ENCODE measurements around the gene UBE2D2. TPM values are rescaled to one million over a fixed set of nuclear protein-coding genes. Genes with fewer than 3 reads are reported as not detected.
"Not testable (repeated sequence)": the region's sequence is repeated elsewhere in the genome, so short reads cannot be mapped to it uniquely, and the experiment has no call there.

Gene UBE2D2
- 159 TPM for polyA plus RNA-seq (2013)

GRCh38 chr5:139560752-139561654 is at the start of gene UBE2D2:
Gene UBE2D2 (plus strand): TSS chr5:139561339. CDS start chr5:139561792, 453 bp downstream.
- WGBS (ENCODE audit: insufficient coverage): under 1% methylated on average over 78 of the region's 89 CpGs
- POLR2A ChIA-PET: interaction anchor here (0.5 to 1.9 kb wide), 11 partner anchors 9 to 1096 kb away, joined by 3 to 6 read pairs (median 5); partner anchors contain the start of genes EGR1 and STING1

GRCh38 chr5:139512786-139513390 is 48.3 kb upstream of the UBE2D2 start:
- H3K4me3 ChIP-seq (ENCODE audit: control insufficient read depth in 1 of 7, extremely low read depth in 1 of 7, insufficient read depth in 4 of 7, low read depth in 2 of 7, low read length in 6 of 7): no peak overlapping the region
- no peaks in the 10 kb centered on the region for H3K27me3 ChIP-seq (replicated peaks in 2 of 5; ENCODE audit: control insufficient read depth in 4 of 5, insufficient read depth in 5 of 5, low read length in 4 of 5)
- ChIA-PET POLR2A (interaction anchor here (0.6 to 1.7 kb wide), 6 partner anchors 30 to 94 kb away, joined by 4 to 7 read pairs (median 5); partner anchors contain the start of gene STING1), CTCF (interaction anchor here (0.8 to 14.5 kb wide), 26 partner anchors 9 to 121 kb away, joined by 3 to 359 read pairs (median 6); partner anchors contain the start of genes DNAJC18, ECSCR, PROB1 and SMIM33)
- no peaks in the 10 kb centered on the region for H3K36me3 ChIP-seq (ENCODE audit: control insufficient read depth in 4 of 4, insufficient read depth in 4 of 4, low read length in 3 of 4)
- peaks cover 2 to 35% (median 30%) of the 10 kb centered on the region in 4 experiments for H3K4me1 ChIP-seq (ENCODE audit: control extremely low read depth in 1 of 4, control insufficient read depth in 4 of 4, insufficient read depth in 4 of 4, low read length in 3 of 4)
- DNase-seq: peak; percentile 35 to 71 (median 65)
- 91% methylated on average over 6 of the region's 6 CpGs for WGBS (ENCODE audit: insufficient coverage)
- H3K9me3 ChIP-seq (ENCODE audit: control extremely low read depth in 1 of 5, control insufficient read depth in 4 of 5, insufficient read depth in 2 of 5, low read depth in 1 of 5, low read length in 4 of 5): peaks cover 0 to 5% (median 0%) of the 10 kb centered on the region in 5 experiments
- no peak overlapping the region for H3K27ac ChIP-seq (ENCODE audit: insufficient read depth in 1 of 2, low read depth in 1 of 2, low read length in 2 of 2, poor library complexity in 1 of 2, severe bottlenecking in 2 of 2)

More at GRCh38 chr5:139560752-139561654, at the start of gene UBE2D2:
- H3K36me3 ChIP-seq (ENCODE audit: control insufficient read depth in 4 of 4, insufficient read depth in 4 of 4, low read length in 3 of 4): peaks cover 0 to 4% (median 0%) of the 10 kb centered on the region in 4 experiments
- CTCF ChIA-PET: interaction anchor here (0.7 to 2.8 kb wide), 7 partner anchors 9 to 141 kb away, joined by 3 to 7 read pairs (median 5); no protein-coding TSS in a partner anchor
- no peaks in the 10 kb centered on the region for H3K9me3 ChIP-seq (ENCODE audit: control extremely low read depth in 1 of 5, control insufficient read depth in 4 of 5, insufficient read depth in 2 of 5, low read depth in 1 of 5, low read length in 4 of 5)
- H3K4me1 ChIP-seq (ENCODE audit: control extremely low read depth in 1 of 4, control insufficient read depth in 4 of 4, insufficient read depth in 4 of 4, low read length in 3 of 4): peaks cover 24 to 43% (median 38%) of the 10 kb centered on the region in 4 experiments
- peak within 1 kb of the TSS; percentile 85 to 93 for H3K27ac ChIP-seq (ENCODE audit: insufficient read depth in 1 of 2, low read depth in 1 of 2, low read length in 2 of 2, poor library complexity in 1 of 2, severe bottlenecking in 2 of 2)
- H3K4me3 ChIP-seq (ENCODE audit: control insufficient read depth in 1 of 7, extremely low read depth in 1 of 7, insufficient read depth in 4 of 7, low read depth in 2 of 7, low read length in 6 of 7): peak within 1 kb of the TSS; percentile 63 to 95 (median 91)
- peak; percentile 99 for DNase-seq
- no peaks in the 10 kb centered on the region for H3K27me3 ChIP-seq (replicated peaks in 2 of 5; ENCODE audit: control insufficient read depth in 4 of 5, insufficient read depth in 5 of 5, low read length in 4 of 5)

GRCh38 chr5:139513434-139513833 is 47.7 kb upstream of the UBE2D2 start:
- H3K4me3 ChIP-seq (ENCODE audit: control insufficient read depth in 1 of 7, extremely low read depth in 1 of 7, insufficient read depth in 4 of 7, low read depth in 2 of 7, low read length in 6 of 7); H3K27ac ChIP-seq (ENCODE audit: insufficient read depth in 1 of 2, low read depth in 1 of 2, low read length in 2 of 2, poor library complexity in 1 of 2, severe bottlenecking in 2 of 2); H3K9me3 ChIP-seq (ENCODE audit: control extremely low read depth in 1 of 5, control insufficient read depth in 4 of 5, insufficient read depth in 2 of 5, low read depth in 1 of 5, low read length in 4 of 5); H3K27me3 ChIP-seq (replicated peaks in 2 of 5; ENCODE audit: control insufficient read depth in 4 of 5, insufficient read depth in 5 of 5, low read length in 4 of 5); H3K36me3 ChIP-seq (ENCODE audit: control insufficient read depth in 4 of 4, insufficient read depth in 4 of 4, low read length in 3 of 4): not testable (repeated sequence)
- 86% methylated on average over 5 of the region's 5 CpGs for WGBS (ENCODE audit: insufficient coverage)
- DNase-seq: peak; percentile 81 to 85 (median 83)
- H3K4me1 ChIP-seq (ENCODE audit: control extremely low read depth in 1 of 4, control insufficient read depth in 4 of 4, insufficient read depth in 4 of 4, low read length in 3 of 4): peaks cover 2 to 39% (median 35%) of the 10 kb centered on the region in 4 experiments
- POLR2A ChIA-PET: interaction anchor here (0.6 to 1.3 kb wide), 5 partner anchors 31 to 94 kb away, joined by 4 to 7 read pairs (median 5); partner anchors contain the start of gene STING1
- CTCF ChIA-PET: interaction anchor here (0.8 to 14.5 kb wide), 28 partner anchors 10 to 122 kb away, joined by 3 to 359 read pairs (median 5); partner anchors contain the start of genes DNAJC18, ECSCR, PROB1 and SMIM33

GRCh38 chr5:139513852-139514485 is 47.2 kb upstream of the UBE2D2 start:
- 96% methylated on average over 5 of the region's 6 CpGs for WGBS (ENCODE audit: insufficient coverage)
- H3K9me3 ChIP-seq (ENCODE audit: control extremely low read depth in 1 of 5, control insufficient read depth in 4 of 5, insufficient read depth in 2 of 5, low read depth in 1 of 5, low read length in 4 of 5): peaks cover 0 to 5% (median 0%) of the 10 kb centered on the region in 5 experiments
- H3K36me3 ChIP-seq (ENCODE audit: control insufficient read depth in 4 of 4, insufficient read depth in 4 of 4, low read length in 3 of 4): no peaks in the 10 kb centered on the region
- POLR2A ChIA-PET: interaction anchor here (0.6 to 1.3 kb wide), 6 partner anchors 32 to 1455 kb away, joined by 3 to 7 read pairs (median 4); partner anchors contain the start of gene STING1
- peaks cover 2 to 40% (median 35%) of the 10 kb centered on the region in 4 experiments for H3K4me1 ChIP-seq (ENCODE audit: control extremely low read depth in 1 of 4, control insufficient read depth in 4 of 4, insufficient read depth in 4 of 4, low read length in 3 of 4)
- no peak for DNase-seq
- CTCF ChIA-PET: interaction anchor here (0.8 to 14.5 kb wide), 26 partner anchors 10 to 122 kb away, joined by 3 to 359 read pairs (median 6); partner anchors contain the start of genes DNAJC18, ECSCR, PROB1 and SMIM33
- no peaks in the 10 kb centered on the region for H3K27me3 ChIP-seq (replicated peaks in 2 of 5; ENCODE audit: control insufficient read depth in 4 of 5, insufficient read depth in 5 of 5, low read length in 4 of 5)
- H3K27ac ChIP-seq (ENCODE audit: insufficient read depth in 1 of 2, low read depth in 1 of 2, low read length in 2 of 2, poor library complexity in 1 of 2, severe bottlenecking in 2 of 2): no peak overlapping the region
- H3K4me3 ChIP-seq (ENCODE audit: control insufficient read depth in 1 of 7, extremely low read depth in 1 of 7, insufficient read depth in 4 of 7, low read depth in 2 of 7, low read length in 6 of 7): no peak overlapping the region

- ChIA-PET POLR2A (interaction anchor here (0.6 kb wide), 2 partner anchors 79 to 1455 kb away, joined by 3 to 4 read pairs; no protein-coding TSS in a partner anchor), CTCF (interaction anchor here (0.9 to 14.5 kb wide), 20 partner anchors 10 to 114 kb away, joined by 3 to 359 read pairs (median 8); partner anchors contain the start of genes DNAJC18, SMIM33, SPATA24 and STING1)
- 83% methylated on average over 1 of the region's 2 CpGs for WGBS (ENCODE audit: insufficient coverage)
Observed at GRCh38 chr5:139514486-139514856, 46.7 kb upstream of the UBE2D2 start.

More at GRCh38 chr5:139514486-139514856, 46.7 kb upstream of the UBE2D2 start:
- Histone ChIP-seq H3K27ac (ENCODE audit: insufficient read depth in 1 of 2, low read depth in 1 of 2, low read length in 2 of 2, poor library complexity in 1 of 2, severe bottlenecking in 2 of 2) (no peak overlapping the region), H3K4me3 (ENCODE audit: control insufficient read depth in 1 of 7, extremely low read depth in 1 of 7, insufficient read depth in 4 of 7, low read depth in 2 of 7, low read length in 6 of 7) (no peak overlapping the region), H3K27me3 (replicated peaks in 2 of 5; ENCODE audit: control insufficient read depth in 4 of 5, insufficient read depth in 5 of 5, low read length in 4 of 5) (no peaks in the 10 kb centered on the region), H3K4me1 (ENCODE audit: control extremely low read depth in 1 of 4, control insufficient read depth in 4 of 4, insufficient read depth in 4 of 4, low read length in 3 of 4) (peaks cover 2 to 40% (median 35%) of the 10 kb centered on the region in 4 experiments), H3K36me3 (ENCODE audit: control insufficient read depth in 4 of 4, insufficient read depth in 4 of 4, low read length in 3 of 4) (no peaks in the 10 kb centered on the region), H3K9me3 (ENCODE audit: control extremely low read depth in 1 of 5, control insufficient read depth in 4 of 5, insufficient read depth in 2 of 5, low read depth in 1 of 5, low read length in 4 of 5) (peaks cover 0 to 5% (median 0%) of the 10 kb centered on the region in 5 experiments)
- DNase-seq: no peak

Measured in common myeloid progenitor, CD34-positive (primary cell).